MCF 10A (cell line): ENCODE data around the gene LAPTM5. TPM values are rescaled to one million over a fixed set of nuclear protein-coding genes. Genes with fewer than 3 reads are reported as not detected.

Source experiments
- BruUV-seq: library from RNA; stranded (reverse); fragments of 400-500 nt; replicated peaks from 2 replicates; lab custom pipeline; 2021; lab: Mats Ljungman, UMichigan
- CTCF ChIA-PET: fragments of 300-600 bp; sonication (Branson Sonifier 250); formaldehyde crosslinking; extraction: SDS; loops from one replicate; lab custom pipeline; 2021; ENCODE audit warnings: antibody characterized with exemption, inconsistent platforms; lab: Yijun Ruan, JAX
- POLR2A ChIA-PET: fragments of 300-600, 350-650 bp; sonication (Branson Sonifier 250); formaldehyde crosslinking; extraction: SDS; loops from one replicate; lab custom pipeline; 2020; ENCODE audit warnings: antibody characterized with exemption, inconsistent platforms; lab: Yijun Ruan, JAX
- DNase-seq: peaks from one replicate; pipeline ENCODE4 v3.0.0-alpha.2; 2018; ENCODE audit not compliant: unreplicated experiment
- H3K27ac Mint-ChIP-seq: one replicate; pipeline ENCODE4 v1.8.0; 2022; ENCODE audit warnings: mild to moderate bottlenecking, low read depth, mixed read lengths; ENCODE audit not compliant: unreplicated experiment
- H3K27me3 Mint-ChIP-seq: one replicate; pipeline ENCODE4 v1.8.0; 2022; ENCODE audit warnings: mixed read lengths; ENCODE audit not compliant: insufficient read depth, unreplicated experiment
- H3K36me3 Mint-ChIP-seq: one replicate; pipeline ENCODE4 v1.8.0; 2022; ENCODE audit warnings: mild to moderate bottlenecking, moderate library complexity, mixed read lengths; ENCODE audit not compliant: insufficient read depth, unreplicated experiment
- H3K4me1 Mint-ChIP-seq: one replicate; pipeline ENCODE4 v1.8.0; 2022; ENCODE audit warnings: mixed read lengths; ENCODE audit not compliant: insufficient read depth, unreplicated experiment
- H3K4me3 Mint-ChIP-seq: one replicate; pipeline ENCODE4 v1.8.0; 2022; ENCODE audit warnings: mild to moderate bottlenecking, moderate library complexity, mixed read lengths; ENCODE audit not compliant: unreplicated experiment
- H3K9me3 Mint-ChIP-seq: one replicate; pipeline ENCODE4 v1.8.0; 2022; ENCODE audit warnings: mixed read lengths; ENCODE audit not compliant: unreplicated experiment
- CTCF ChIP-seq: fragments of 200-600 bp; IDR thresholded peaks from one replicate; pipeline ENCODE4 v1.8.0; 2022; ENCODE audit warnings: antibody characterized with exemption, mild to moderate bottlenecking; ENCODE audit not compliant: unreplicated experiment
- intact Hi-C: fragments of 100-400 bp; cut with micrococcal nuclease; formaldehyde crosslinking; loops from 2 replicates; pipeline ENCODE4 v1.14.1; 2022
- total RNA-seq: library from RNA; stranded (reverse); gene quantifications from 2 replicates; pipeline ENCODE4 v1.2.3, GENCODE V29; 2022

LAPTM5 gene
- total RNA-seq, 1 experiment from 2014 or later = 15.9 TPM

- intact Hi-C loops = no loop called here
- Mint-ChIP-seq H3K27ac (no peak overlapping the region), H3K9me3 (no peaks in the 10 kb centered on the region), H3K4me3 (no peak overlapping the region), H3K36me3 (peaks cover 30% of the 10 kb centered on the region), H3K27me3 (no peaks in the 10 kb centered on the region), H3K4me1 (no peaks in the 10 kb centered on the region)
- no TSS peak for BruUV-seq
- no peak for DNase-seq
- TF ChIP-seq CTCF = no peak
- POLR2A ChIA-PET = interaction anchor here (0.7 to 2.2 kb wide), 7 partner anchors 8 to 187 kb away, joined by 3 to 14 read pairs (median 4); no protein-coding TSS in a partner anchor
- CTCF ChIA-PET = interaction anchor here (0.6 to 12.8 kb wide), 6 partner anchors 8 to 184 kb away, joined by 3 to 198 read pairs (median 4); no protein-coding TSS in a partner anchor
Observed at GRCh38 chr1:30727824-30728223, 29.8 kb downstream of the LAPTM5 start.

GRCh38 chr1:30726773-30727684 lies 30.5 kb downstream of the LAPTM5 start:
- H3K4me3 Mint-ChIP-seq = no peak overlapping the region
- peaks cover 30% of the 10 kb centered on the region for H3K36me3 Mint-ChIP-seq
- POLR2A ChIA-PET = interaction anchor here (0.6 to 2.2 kb wide), 12 partner anchors 8 to 187 kb away, joined by 3 to 14 read pairs (median 4); no protein-coding TSS in a partner anchor
- no peaks in the 10 kb centered on the region for H3K27me3 Mint-ChIP-seq
- no peaks in the 10 kb centered on the region for H3K9me3 Mint-ChIP-seq
- DNase-seq = no peak
- no TSS peak for BruUV-seq
- CTCF ChIA-PET = interaction anchor here (0.6 to 12.8 kb wide), 7 partner anchors 7 to 185 kb away, joined by 3 to 198 read pairs (median 3); no protein-coding TSS in a partner anchor
- H3K27ac Mint-ChIP-seq = no peak overlapping the region
- no peak for TF ChIP-seq CTCF
- intact Hi-C loops = no loop called here
- H3K4me1 Mint-ChIP-seq = no peaks in the 10 kb centered on the region

GRCh38 chr1:30726236-30726635 lies 31.3 kb downstream of the LAPTM5 start:
- DNase-seq = no peak
- Mint-ChIP-seq H3K27me3 (no peaks in the 10 kb centered on the region), H3K4me1 (no peaks in the 10 kb centered on the region), H3K36me3 (peaks cover 36% of the 10 kb centered on the region), H3K9me3 (no peaks in the 10 kb centered on the region), H3K4me3 (no peak overlapping the region), H3K27ac (no peak overlapping the region)
- no peak for TF ChIP-seq CTCF
- BruUV-seq = no TSS peak
- CTCF ChIA-PET = interaction anchor here (0.8 to 12.8 kb wide), 3 partner anchors 54 to 184 kb away, joined by 3 to 198 read pairs (median 3); no protein-coding TSS in a partner anchor
- POLR2A ChIA-PET = interaction anchor here (0.7 to 1.2 kb wide), 3 partner anchors 52 to 57 kb away, joined by 3 to 5 read pairs (median 3); no protein-coding TSS in a partner anchor
- intact Hi-C loops = no loop called here
